Thyroid gland (tissue), 4 donors: Measurements from ENCODE around the gene RNF32. TPM values are rescaled to one million over a fixed set of nuclear protein-coding genes. Genes with fewer than 3 reads are reported as not detected.
A peak's percentile ranks its signal among the peaks of the same experiment; 100 is the strongest.

ENCODE experiments used
- DNase-seq, 2 donors: peaks; one replicate each; pipeline ENCODE4 v3.0.0-alpha.2; 2019
- H3K27ac ChIP-seq, 3 donors: fragments of 200-600 bp; sonication (generic); 1 replicate in 2 of 3; 2 replicates in 1 of 3; pipeline ENCODE4 v1.5.1; 2016 to 2019; ENCODE audit warnings: mild to moderate bottlenecking in 1 of 3, moderate library complexity in 1 of 3
- H3K27me3 ChIP-seq: fragments of 200-600 bp; sonication (generic); one replicate; pipeline ENCODE4 v1.5.1; 2019
- H3K36me3 ChIP-seq, 2 donors: fragments of 200-600 bp; sonication (generic); one replicate each; pipeline ENCODE4 v1.5.1; 2016 to 2019
- H3K4me1 ChIP-seq, 2 donors: fragments of 200-600 bp; sonication (generic); one replicate each; pipeline ENCODE4 v1.5.1; 2017 to 2019
- H3K4me3 ChIP-seq, 3 donors: fragments of 200-600 bp; sonication (generic); replicated peaks in 1 of 3; 1 replicate in 2 of 3; 2 replicates in 1 of 3; pipeline ENCODE4 v1.5.1; 2016; ENCODE audit warnings: mild to moderate bottlenecking in 1 of 3
- H3K9me3 ChIP-seq: fragments of 200-600 bp; sonication (generic); one replicate; pipeline ENCODE4 v1.5.1; 2017
- CTCF ChIP-seq, 6 experiments: fragments of 200-600 bp in 3 of 6; fragments of 450-650 bp in 3 of 6; sonication (generic) in 3 of 6; IDR thresholded peaks; one replicate each; pipeline ENCODE4 v1.5.1; 2016 to 2019; ENCODE audit warnings: antibody characterized with exemption in 6 of 6, mild to moderate bottlenecking in 2 of 6, inconsistent platforms in 1 of 6, moderate library complexity in 1 of 6
- POLR2A ChIP-seq, 2 donors: fragments of 450-650 bp; IDR thresholded peaks; one replicate each; pipeline ENCODE4 v1.6.1; 2017; ENCODE audit warnings: antibody characterized with exemption in 2 of 2, mild to moderate bottlenecking in 2 of 2, moderate library complexity in 1 of 2
- WGBS, 2 donors: methylation state at CpG; one replicate each; pipeline ENCODE4 v1.1.5; 2017; 5-methylcytosine and 5-hydroxymethylcytosine counted together
- intact Hi-C: fragments of 100-400 bp; cut with DNase I; formaldehyde crosslinking; loops from one replicate; pipeline ENCODE4 v1.15.1; 2023
- total RNA-seq, 4 donors: library from RNA; depleted of rRNA; stranded (reverse); fragments of >200 nt; gene quantifications; one replicate each; pipeline ENCODE4 v1.2.3, GENCODE V29; 2016

RNF32 gene
- total RNA-seq, 4 donors from 2014 or later: 1.1 to 3.1 (median 1.4) TPM

GRCh38 chr7:156606135-156606534 is 34.4 kb upstream of the RNF32 start:
- Histone ChIP-seq H3K27ac (no peak overlapping the region), H3K4me3 (no peak overlapping the region), H3K9me3 (no peaks in the 10 kb centered on the region), H3K36me3 (no peaks in the 10 kb centered on the region), H3K27me3 (no peaks in the 10 kb centered on the region), H3K4me1 (peaks cover 12% of the 10 kb centered on the region in 2 donors)
- no peak for DNase-seq
- TF ChIP-seq CTCF (IDR thresholded peaks at IDR 0.05): no peak
- TF ChIP-seq POLR2A (IDR thresholded peaks at IDR 0.05): no peak
- intact Hi-C loops: no loop called here
- 70 to 81% methylated on average over 5 of the region's 5 CpGs for WGBS, 2 donors

- WGBS, 2 donors: 91 to 92% methylated on average over 9 of the region's 14 CpGs
- H3K4me1 ChIP-seq: peaks cover 14 to 19% of the 10 kb centered on the region in 2 donors
- no peak overlapping the region for H3K27ac ChIP-seq
- TF ChIP-seq POLR2A (IDR thresholded peaks at IDR 0.05): no peak
- H3K4me3 ChIP-seq: no peak overlapping the region
- no peaks in the 10 kb centered on the region for H3K9me3 ChIP-seq
- H3K27me3 ChIP-seq: no peaks in the 10 kb centered on the region
- DNase-seq: no peak
- intact Hi-C loops: no loop called here
- H3K36me3 ChIP-seq: no peaks in the 10 kb centered on the region
Measured at GRCh38 chr7:156606691-156607331, 33.8 kb upstream of the RNF32 start.

GRCh38 chr7:156607332-156608172 is 33.0 kb upstream of the RNF32 start:
- WGBS, 2 donors: 37 to 56% methylated on average over 28 to 31 of the region's 84 CpGs
- Histone ChIP-seq H3K4me1 (peaks cover 14 to 20% of the 10 kb centered on the region in 2 donors), H3K27ac (no peak overlapping the region), H3K36me3 (no peaks in the 10 kb centered on the region), H3K4me3 (peak overlapping the region; percentile 7 to 18 (median 11)), H3K27me3 (no peaks in the 10 kb centered on the region), H3K9me3 (no peaks in the 10 kb centered on the region)
- TF ChIP-seq CTCF (IDR thresholded peaks at IDR 0.05) (no peak), POLR2A (IDR thresholded peaks at IDR 0.05) (no peak)
- intact Hi-C loops: no loop called here
- peak in 1 of 2 donors; percentile 13 for DNase-seq

GRCh38 chr7:156608173-156608478 is 32.4 kb upstream of the RNF32 start:
- Histone ChIP-seq H3K36me3 (no peaks in the 10 kb centered on the region), H3K27me3 (no peaks in the 10 kb centered on the region), H3K4me1 (peaks cover 14 to 20% of the 10 kb centered on the region in 2 donors), H3K9me3 (no peaks in the 10 kb centered on the region), H3K27ac (no peak overlapping the region), H3K4me3 (peak overlapping the region in 2 of 3 donors; percentile 7 to 18)
- DNase-seq: no peak
- intact Hi-C loops: no loop called here
- TF ChIP-seq CTCF (IDR thresholded peaks at IDR 0.05) (no peak), POLR2A (IDR thresholded peaks at IDR 0.05) (no peak)
- 42 to 50% methylated on average over 17 of the region's 17 CpGs for WGBS, 2 donors

- Histone ChIP-seq H3K9me3 (no peaks in the 10 kb centered on the region), H3K27me3 (no peaks in the 10 kb centered on the region), H3K36me3 (no peaks in the 10 kb centered on the region), H3K27ac (peak overlapping the region in 1 of 3 donors; percentile 56), H3K4me3 (no peak overlapping the region), H3K4me1 (peaks cover 14 to 20% of the 10 kb centered on the region in 2 donors)
- TF ChIP-seq CTCF (IDR thresholded peaks at IDR 0.05): no peak
- TF ChIP-seq POLR2A (IDR thresholded peaks at IDR 0.05): no peak
- intact Hi-C loops: no loop called here
- DNase-seq: no peak
- 79% methylated on average over 7 of the region's 7 CpGs for WGBS, 2 donors
Measured at GRCh38 chr7:156609010-156609877, 31.3 kb upstream of the RNF32 start.
